Esophagus muscularis mucosa (tissue), 3 donors: ENCODE measurements around the gene OSBPL1A.

ENCODE experiments used
- CTCF ChIP-seq, 3 experiments: fragments of 200-600 bp in 2 of 3; fragments of 450-650 bp in 1 of 3; sonication (generic) in 2 of 3; IDR thresholded peaks; one replicate each; pipeline ENCODE4 v1.5.1; 2017 to 2019; ENCODE audit warnings: antibody characterized with exemption in 3 of 3, mild to moderate bottlenecking in 2 of 3, moderate library complexity in 1 of 3
- EP300 ChIP-seq: sonication (generic); formaldehyde crosslinking; IDR thresholded peaks from one replicate; pipeline ENCODE4 v1.6.1; 2017; ENCODE audit warnings: antibody characterized with exemption

DNA sequence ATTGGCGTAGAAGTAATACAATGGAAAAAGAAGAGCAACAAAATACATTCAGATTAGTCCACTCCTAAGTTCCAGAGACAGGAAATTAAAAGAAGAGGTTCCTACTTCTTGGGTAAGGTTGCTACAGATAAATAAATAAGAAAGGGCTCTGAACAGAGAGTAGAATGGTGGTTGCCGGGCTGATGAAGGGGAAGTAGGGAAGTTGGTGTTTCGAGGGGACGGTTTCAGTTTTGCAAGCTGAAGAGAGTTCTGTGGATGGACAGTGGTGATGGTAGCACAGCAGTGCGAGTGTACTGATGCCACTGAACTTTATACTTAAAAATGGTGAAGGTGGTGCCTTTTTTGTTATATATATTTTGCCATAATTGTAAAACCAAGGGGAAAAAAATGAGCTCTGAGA is 210.6 kb downstream of the OSBPL1A start:
- TF ChIP-seq CTCF (IDR thresholded peaks at IDR 0.05) = no peak
- TF ChIP-seq EP300 = no peak
